A549 (cell line): ENCODE results near the gene MYBPHL. TPM values are rescaled to one million over a fixed set of nuclear protein-coding genes. Genes with fewer than 3 reads are reported as not detected.

Experiments
- ATAC-seq, 2 experiments: fragments of 200-7000 bp in 1 of 2; fragments of >200 bp in 1 of 2; cut with Nextera tagmentation in 1 of 2; cut with Tn5 transposase in 1 of 2; 3 replicates each; pipeline versions ENCODE4 v1.8.0 to v1.9.1; 2018 to 2020; ENCODE audit warnings: mild to moderate bottlenecking in 1 of 2, moderate library complexity in 1 of 2
- CTCF ChIA-PET: fragments of 300-600 bp; sonication (Branson Sonifier 250); formaldehyde crosslinking; extraction: SDS; loops from one replicate; lab custom pipeline; 2021; ENCODE audit warnings: antibody characterized with exemption, inconsistent platforms; lab: Yijun Ruan, JAX
- POLR2A ChIA-PET: fragments of 350-600 bp; formaldehyde crosslinking; extraction: SDS; loops from one replicate; lab custom pipeline; 2021; ENCODE audit warnings: antibody characterized with exemption, inconsistent platforms; lab: Yijun Ruan, JAX
- DNase-seq, 2 experiments: peaks; one replicate each; pipeline versions ENCODE4 v3.0.0 to v3.0.0-alpha.2; 2011 to 2016; ENCODE audit warnings: low read depth in 1 of 2, low spot score in 1 of 2
- FAIRE-seq: peaks from 2 replicates; lab custom pipeline; 2011; peaks lifted over from hg19 to GRCh38; lab: Jason Lieb, UNC
- H3K27ac ChIP-seq, 2 experiments: fragments of >200 bp; sonication (Bioruptor Twin); formaldehyde crosslinking; 3 replicates each; pipeline ENCODE4 v1.5.1; 2016 to 2017
- H3K4me1 ChIP-seq: fragments of >200 bp; sonication (Bioruptor Twin); formaldehyde crosslinking; 3 replicates; pipeline ENCODE4 v1.6.1; 2016
- H3K4me2 ChIP-seq: fragments of >200 bp; sonication (Bioruptor Twin); formaldehyde crosslinking; 3 replicates; pipeline ENCODE4 v1.6.1; 2016
- H3K4me3 ChIP-seq: fragments of >200 bp; sonication (Bioruptor Twin); formaldehyde crosslinking; 3 replicates; pipeline ENCODE4 v1.5.1; 2016
- H3K9me3 ChIP-seq: fragments of >200 bp; sonication (Bioruptor Twin); formaldehyde crosslinking; 3 replicates; pipeline ENCODE4 v1.6.1; 2016
- CBX8 ChIP-seq: fragments of 200-600 bp; sonication (generic); IDR thresholded peaks from 2 replicates; pipeline ENCODE4 v1.6.1; 2016
- CHD2 ChIP-seq: fragments of 150-350 bp; IDR thresholded peaks from 2 replicates; pipeline ENCODE4 v1.6.1; 2014; ENCODE audit warnings: low read length; ENCODE audit not compliant: partially characterized antibody
- EP300 ChIP-seq, 2 experiments: fragments of >200 bp; sonication (Bioruptor Twin); formaldehyde crosslinking; IDR thresholded peaks; 2 replicates in 1 of 2; 3 replicates in 1 of 2; pipeline ENCODE4 v1.6.1; 2016 to 2017
- FOXS1 ChIP-seq: fragments of 250-450 bp; sonication (Bioruptor Pico); IDR thresholded peaks from 2 replicates; pipeline ENCODE4 v1.5.0; 2020; ENCODE audit warnings: mild to moderate bottlenecking, moderate library complexity
- HOXB5 ChIP-seq: fragments of 250-450 bp; sonication (Bioruptor Pico); IDR thresholded peaks from 2 replicates; pipeline ENCODE4 v1.5.0; 2020; ENCODE audit warnings: mild to moderate bottlenecking, moderate library complexity
- KDM5A ChIP-seq: fragments of 200-600 bp; sonication (generic); IDR thresholded peaks from 2 replicates; pipeline ENCODE4 v1.6.1; 2016; ENCODE audit warnings: antibody characterized with exemption, mild to moderate bottlenecking
- NR3C1 ChIP-seq: fragments of >200 bp; sonication (Bioruptor Twin); formaldehyde crosslinking; IDR thresholded peaks from 3 replicates; pipeline ENCODE4 v1.6.1; 2017
- POLR2AphosphoS2 ChIP-seq: conservative IDR thresholded peaks from 2 replicates; pipeline ENCODE4 v1.6.1; 2012; ENCODE audit warnings: low read length, improper control_type of control experiment, inconsistent platforms
- RARB ChIP-seq: fragments of 250-450 bp; sonication (Bioruptor Pico); IDR thresholded peaks from 2 replicates; pipeline ENCODE4 v1.8.0; 2021; ENCODE audit warnings: mild to moderate bottlenecking, moderate library complexity
- TFCP2L1 ChIP-seq: fragments of 250-450 bp; sonication (Bioruptor Pico); IDR thresholded peaks from 2 replicates; pipeline ENCODE4 v1.5.0; 2021; ENCODE audit warnings: mild to moderate bottlenecking
- TP53 ChIP-seq: fragments of 250-450 bp; sonication (Bioruptor Pico); IDR thresholded peaks from 2 replicates; pipeline ENCODE4 v1.5.0; 2021; ENCODE audit warnings: mild to moderate bottlenecking, moderate library complexity
- ZFP36 ChIP-seq: fragments of 450-650 bp; IDR thresholded peaks from 2 replicates; pipeline ENCODE4 v1.6.1; 2014; ENCODE audit warnings: borderline replicate concordance; ENCODE audit not compliant: partially characterized antibody
- WGBS: methylation state at CpG from one replicate; pipeline ENCODE4 v1.1.6; 2017; ENCODE audit errors: missing lambda C conversion rate; 5-methylcytosine and 5-hydroxymethylcytosine counted together
- polyA plus RNA-seq, 4 experiments: library from polyadenylated mRNA; depleted of rRNA in 3 of 4; stranded (reverse); fragments of >200 nt; fragmentation: RNase III in 1 of 4; extraction: RNeasy Plus Mini Kit Qiagen cat#74134 plus additional on column Dnase treatment in 1 of 4; gene quantifications; 2 replicates in 3 of 4; 3 replicates in 1 of 4; pipeline ENCODE4 v1.2.3, GENCODE V29; 2011 to 2017
- TF ChIP-seq, protein P1 (sequence below): fragments of 250-450 bp; sonication (Bioruptor Pico); IDR thresholded peaks from 2 replicates; pipeline ENCODE4 v1.5.0; 2021; ENCODE audit warnings: mild to moderate bottlenecking, moderate library complexity, borderline replicate concordance

MYBPHL gene
- polyA plus RNA-seq, 2 of the 4 experiments (the other 2 are of a cell fraction): not detected

DNA sequence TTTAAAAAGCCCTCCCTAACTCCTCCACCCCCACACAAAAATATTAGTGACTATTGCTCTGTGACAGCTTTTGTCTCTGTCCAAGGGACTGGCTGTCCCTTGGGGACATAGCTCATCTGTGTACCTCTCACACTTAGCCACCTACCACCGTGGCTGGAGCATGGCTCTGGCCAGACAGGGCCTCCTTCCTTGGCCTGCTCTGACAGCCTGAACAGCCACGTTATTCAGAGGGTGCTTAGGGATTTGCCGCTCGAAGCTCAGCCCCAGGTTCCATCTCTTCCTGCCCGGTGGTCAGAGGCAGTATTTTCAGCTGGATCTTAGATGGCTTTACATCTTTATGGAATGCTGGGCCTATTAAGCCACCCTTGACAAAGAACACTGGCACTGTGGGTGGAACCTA, 63.6 kb downstream of the MYBPHL start:
- H3K4me2 ChIP-seq: no peak overlapping the region
- no peak overlapping the region for H3K4me3 ChIP-seq
- FAIRE-seq: no peak
- TF ChIP-seq ZFP36 (no peak), RARB (CRISPR knock-in tag) (no peak), CBX8 (no peak), EP300 (IDR thresholded peaks at IDR 0.05) (no peak), KDM5A (no peak), TP53 (CRISPR knock-in tag) (no peak), HOXB5 (CRISPR knock-in tag) (no peak), TFCP2L1 (no peak), NR3C1 (no peak)
- TF ChIP-seq, protein P1, sequence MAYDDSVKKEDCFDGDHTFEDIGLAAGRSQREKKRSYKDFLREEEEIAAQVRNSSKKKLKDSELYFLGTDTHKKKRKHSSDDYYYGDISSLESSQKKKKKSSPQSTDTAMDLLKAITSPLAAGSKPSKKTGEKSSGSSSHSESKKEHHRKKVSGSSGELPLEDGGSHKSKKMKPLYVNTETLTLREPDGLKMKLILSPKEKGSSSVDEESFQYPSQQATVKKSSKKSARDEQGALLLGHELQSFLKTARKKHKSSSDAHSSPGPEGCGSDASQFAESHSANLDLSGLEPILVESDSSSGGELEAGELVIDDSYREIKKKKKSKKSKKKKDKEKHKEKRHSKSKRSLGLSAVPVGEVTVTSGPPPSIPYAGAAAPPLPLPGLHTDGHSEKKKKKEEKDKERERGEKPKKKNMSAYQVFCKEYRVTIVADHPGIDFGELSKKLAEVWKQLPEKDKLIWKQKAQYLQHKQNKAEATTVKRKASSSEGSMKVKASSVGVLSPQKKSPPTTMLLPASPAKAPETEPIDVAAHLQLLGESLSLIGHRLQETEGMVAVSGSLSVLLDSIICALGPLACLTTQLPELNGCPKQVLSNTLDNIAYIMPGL (CRISPR knock-in tag): no peak
- H3K27ac ChIP-seq: no peak overlapping the region
- H3K4me1 ChIP-seq: peaks cover 8% of the 10 kb centered on the region; the same call in 1 of the 3 replicates
- 64% methylated on average over 4 of the region's 5 CpGs for WGBS
- ATAC-seq: no peak; a peak in 1 of 6 replicates
- H3K9me3 ChIP-seq: no peaks in the 10 kb centered on the region
- ChIA-PET POLR2A (interaction anchor here (0.6 to 0.8 kb wide), 2 partner anchors 21 to 25 kb away, joined by 3 to 5 read pairs; no protein-coding TSS in a partner anchor), CTCF (interaction anchor here (0.7 to 1.2 kb wide), 3 partner anchors 10 to 132 kb away, joined by 3 read pairs; no protein-coding TSS in a partner anchor)
- no peak for DNase-seq

DNA sequence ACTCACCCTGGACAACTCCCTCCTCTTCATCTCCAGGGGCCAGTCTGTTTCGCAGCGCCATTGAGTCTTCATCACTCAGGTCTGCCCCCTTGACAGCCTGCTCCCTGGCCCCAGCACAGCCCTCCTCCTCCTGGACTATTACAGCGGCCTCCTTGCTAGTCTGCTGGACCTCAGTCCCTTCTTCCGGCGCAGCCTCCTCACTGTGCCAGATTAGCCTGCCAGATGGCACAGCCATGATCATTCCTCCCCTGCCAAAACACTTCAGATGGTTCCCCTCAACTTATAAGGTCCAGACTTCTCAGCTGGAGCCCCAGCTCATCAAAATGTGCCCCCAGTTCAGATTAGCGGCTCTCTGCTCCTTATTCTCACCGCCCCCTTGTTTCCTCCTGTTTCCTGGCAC, 64.4 kb downstream of the MYBPHL start:
- H3K4me2 ChIP-seq: no peak overlapping the region
- CTCF ChIA-PET: interaction anchor here (1.0 to 1.2 kb wide), 2 partner anchors 11 to 158 kb away, joined by 3 read pairs; no protein-coding TSS in a partner anchor
- DNase-seq (no peak), ATAC-seq (no peak; a peak in 1 of 6 replicates), FAIRE-seq (no peak)
- H3K27ac ChIP-seq: no peak overlapping the region
- WGBS: 88% methylated on average over 7 of the region's 7 CpGs
- TF ChIP-seq CHD2 (no peak), POLR2AphosphoS2 (0 out of 2 replicates have a peak, but pooled peaks have one; percentile 37), FOXS1 (CRISPR knock-in tag) (no peak)
- H3K9me3 ChIP-seq: no peaks in the 10 kb centered on the region
- H3K4me3 ChIP-seq: no peak overlapping the region
- POLR2A ChIA-PET: no interaction called here
- H3K4me1 ChIP-seq: peaks cover 8% of the 10 kb centered on the region; the same call in 1 of the 3 replicates

Other genes with a start within 250 kb of the MYBPHL start
- gene TAF13, start 231.0 kb downstream of the MYBPHL start, polyA plus RNA-seq (2011; rRNA removed): 29.0 and 50.5 TPM in 2 replicates
- gene TAF13, start 231.0 kb downstream of the MYBPHL start, polyA plus RNA-seq (2017; fragmentation: RNase III; extraction: RNeasy Plus Mini Kit Qiagen cat#74134 plus additional on column Dnase treatment): 46.7 to 50.4 TPM (median 48.7 TPM) in 3 replicates
- gene TMEM167B, start 216.2 kb downstream of the MYBPHL start, polyA plus RNA-seq (2011; rRNA removed): 10.9 and 13.2 TPM in 2 replicates
- 9.7 to 10.9 TPM (median 10.2 TPM) in 3 replicates for gene TMEM167B, start 216.2 kb downstream of the MYBPHL start, polyA plus RNA-seq (2017; fragmentation: RNase III; extraction: RNeasy Plus Mini Kit Qiagen cat#74134 plus additional on column Dnase treatment)
- 0.56 and 0.69 TPM in 2 replicates for gene ELAPOR1, start 192.9 kb downstream of the MYBPHL start, polyA plus RNA-seq (2011; rRNA removed)
- 0.37 to 0.96 TPM (median 0.52 TPM) in 3 replicates for gene ELAPOR1, start 192.9 kb downstream of the MYBPHL start, polyA plus RNA-seq (2017; fragmentation: RNase III; extraction: RNeasy Plus Mini Kit Qiagen cat#74134 plus additional on column Dnase treatment)
- 152 and 158 TPM in 2 replicates for gene SARS1, start 93.1 kb downstream of the MYBPHL start, polyA plus RNA-seq (2011; rRNA removed)
- 98.0 to 106 TPM (median 103 TPM) in 3 replicates for gene SARS1, start 93.1 kb downstream of the MYBPHL start, polyA plus RNA-seq (2017; fragmentation: RNase III; extraction: RNeasy Plus Mini Kit Qiagen cat#74134 plus additional on column Dnase treatment)
- 2.5 and 4.9 TPM in 2 replicates for gene CELSR2, start 57.5 kb downstream of the MYBPHL start, polyA plus RNA-seq (2011; rRNA removed)
- 5.6 to 5.9 TPM (median 5.6 TPM) in 3 replicates for gene CELSR2, start 57.5 kb downstream of the MYBPHL start, polyA plus RNA-seq (2017; fragmentation: RNase III; extraction: RNeasy Plus Mini Kit Qiagen cat#74134 plus additional on column Dnase treatment)
- gene PSRC1, start 23.9 kb downstream of the MYBPHL start, polyA plus RNA-seq (2011; rRNA removed): 13.7 and 15.3 TPM in 2 replicates
- 20.0 to 23.2 TPM (median 21.5 TPM) in 3 replicates for gene PSRC1, start 23.9 kb downstream of the MYBPHL start, polyA plus RNA-seq (2017; fragmentation: RNase III; extraction: RNeasy Plus Mini Kit Qiagen cat#74134 plus additional on column Dnase treatment)
- 13.8 and 14.7 TPM in 2 replicates for gene SORT1, start 90.9 kb upstream of the MYBPHL start, polyA plus RNA-seq (2011; rRNA removed)
- 5.0 to 6.7 TPM (median 6.0 TPM) in 3 replicates for gene SORT1, start 90.9 kb upstream of the MYBPHL start, polyA plus RNA-seq (2017; fragmentation: RNase III; extraction: RNeasy Plus Mini Kit Qiagen cat#74134 plus additional on column Dnase treatment)
- gene PSMA5, start 119.4 kb upstream of the MYBPHL start, polyA plus RNA-seq (2011; rRNA removed): 140 and 147 TPM in 2 replicates
- 92.7 to 99.6 TPM (median 93.7 TPM) in 3 replicates for gene PSMA5, start 119.4 kb upstream of the MYBPHL start, polyA plus RNA-seq (2017; fragmentation: RNase III; extraction: RNeasy Plus Mini Kit Qiagen cat#74134 plus additional on column Dnase treatment)
- gene SYPL2, start 159.5 kb upstream of the MYBPHL start, polyA plus RNA-seq (2011; rRNA removed): 0.04 and 0.08 TPM in 2 replicates
- 0.03 to 0.05 TPM (median 0.05 TPM) in 3 replicates for gene SYPL2, start 159.5 kb upstream of the MYBPHL start, polyA plus RNA-seq (2017; fragmentation: RNase III; extraction: RNeasy Plus Mini Kit Qiagen cat#74134 plus additional on column Dnase treatment)
- 0.97 and 1.2 TPM in 2 replicates for gene ATXN7L2, start 176.9 kb upstream of the MYBPHL start, polyA plus RNA-seq (2011; rRNA removed)
- 2.0 to 2.2 TPM (median 2.1 TPM) in 3 replicates for gene ATXN7L2, start 176.9 kb upstream of the MYBPHL start, polyA plus RNA-seq (2017; fragmentation: RNase III; extraction: RNeasy Plus Mini Kit Qiagen cat#74134 plus additional on column Dnase treatment)
- 4.0 and 4.9 TPM in 2 replicates for gene CYB561D1, start 187.1 kb upstream of the MYBPHL start, polyA plus RNA-seq (2011; rRNA removed)
- gene CYB561D1, start 187.1 kb upstream of the MYBPHL start, polyA plus RNA-seq (2017; fragmentation: RNase III; extraction: RNeasy Plus Mini Kit Qiagen cat#74134 plus additional on column Dnase treatment): 4.4 to 5.2 TPM (median 4.9 TPM) in 3 replicates
- 0.43 and 0.85 TPM in 2 replicates for gene AMIGO1, start 202.7 kb upstream of the MYBPHL start, polyA plus RNA-seq (2011; rRNA removed)
- 1.1 to 1.3 TPM (median 1.2 TPM) in 3 replicates for gene AMIGO1, start 202.7 kb upstream of the MYBPHL start, polyA plus RNA-seq (2017; fragmentation: RNase III; extraction: RNeasy Plus Mini Kit Qiagen cat#74134 plus additional on column Dnase treatment)
- 0.14 TPM in 1 of 2 replicates, not detected in the other for gene GPR61, start 232.9 kb upstream of the MYBPHL start, polyA plus RNA-seq (2011; rRNA removed)
- gene GPR61, start 232.9 kb upstream of the MYBPHL start, polyA plus RNA-seq (2017; fragmentation: RNase III; extraction: RNeasy Plus Mini Kit Qiagen cat#74134 plus additional on column Dnase treatment): not detected in 3 replicates
- 6.1 and 8.7 TPM in 2 replicates for gene GNAI3, start 241.6 kb upstream of the MYBPHL start, polyA plus RNA-seq (2011; rRNA removed)
- gene GNAI3, start 241.6 kb upstream of the MYBPHL start, polyA plus RNA-seq (2017; fragmentation: RNase III; extraction: RNeasy Plus Mini Kit Qiagen cat#74134 plus additional on column Dnase treatment): 5.3 to 5.6 TPM (median 5.6 TPM) in 3 replicates